IMR-90 (cell line): ENCODE results near the gene CRTAC1. TPM values are rescaled to one million over a fixed set of nuclear protein-coding genes. Genes with fewer than 3 reads are reported as not detected.

Experiments used
- ATAC-seq: fragments of 200-7000 bp; cut with Tn5 transposase; 2 replicates; pipeline ENCODE4 v1.9.1; 2020; ENCODE audit warnings: low read depth, mild to moderate bottlenecking, moderate library complexity
- BruUV-seq: library from RNA; stranded (reverse); fragments of 400-500 nt; replicated peaks from 2 replicates; lab custom pipeline; 2021; lab: Mats Ljungman, UMichigan
- CTCF ChIA-PET: fragments of 300-600 bp; formaldehyde crosslinking; extraction: SDS; loops from one replicate; lab custom pipeline; 2021; ENCODE audit warnings: antibody characterized with exemption; lab: Yijun Ruan, JAX
- POLR2A ChIA-PET: fragments of 300-600 bp; sonication (Branson Sonifier 250); formaldehyde crosslinking; loops from one replicate; lab custom pipeline; 2022; ENCODE audit warnings: antibody characterized with exemption; ENCODE audit not compliant: unreplicated experiment; lab: Charles Lee
- DNase-seq: peaks from one replicate; pipeline ENCODE4 v3.0.0; 2013
- H2AFZ ChIP-seq: replicated peaks from 2 replicates; pipeline ENCODE3; 2013; ENCODE audit warnings: low read length, mild to moderate bottlenecking; ENCODE audit not compliant: poor library complexity
- H2AK5ac ChIP-seq: 2 replicates; pipeline ENCODE4 v1.6.1; 2013; ENCODE audit warnings: low read depth, low read length, inconsistent platforms
- H2AK9ac ChIP-seq: replicated peaks from 2 replicates; pipeline ENCODE3; 2013; ENCODE audit warnings: mild to moderate bottlenecking, low read depth, low read length, moderate library complexity; ENCODE audit not compliant: poor library complexity
- H2BK120ac ChIP-seq: 2 replicates; pipeline ENCODE4 v1.6.1; 2013; ENCODE audit warnings: low read depth, low read length, inconsistent platforms
- H2BK15ac ChIP-seq: 3 replicates; pipeline ENCODE4 v1.6.1; 2013; ENCODE audit warnings: low read depth, low read length, inconsistent platforms
- H2BK20ac ChIP-seq: 2 replicates; pipeline ENCODE4 v1.6.1; 2013; ENCODE audit warnings: low read depth, mild to moderate bottlenecking, inconsistent platforms, low read length, moderate library complexity
- H2BK5ac ChIP-seq: 2 replicates; pipeline ENCODE4 v1.6.1; 2013; ENCODE audit warnings: mild to moderate bottlenecking, low read depth, low read length, inconsistent platforms; ENCODE audit not compliant: poor library complexity, severe bottlenecking
- H3K14ac ChIP-seq: replicated peaks from 2 replicates; pipeline ENCODE4 v1.6.1; 2013; ENCODE audit warnings: low read depth, low read length, inconsistent platforms
- H3K18ac ChIP-seq: 2 replicates; pipeline ENCODE4 v1.6.1; 2013; ENCODE audit warnings: low read depth, low read length, control low read depth
- H3K23ac ChIP-seq: 2 replicates; pipeline ENCODE4 v1.6.1; 2013; ENCODE audit warnings: low read depth, low read length, inconsistent platforms
- H3K27ac ChIP-seq: 2 replicates; pipeline ENCODE4 v1.5.1; 2013; ENCODE audit warnings: mild to moderate bottlenecking, control low read depth, low read length; ENCODE audit not compliant: insufficient read depth
- H3K27me3 ChIP-seq: 2 replicates; pipeline ENCODE4 v1.6.1; 2013; ENCODE audit warnings: low read length; ENCODE audit not compliant: control insufficient read depth, insufficient read depth
- H3K36me3 ChIP-seq: 2 replicates; pipeline ENCODE4 v1.6.1; 2013; ENCODE audit warnings: low read length, mixed read lengths; ENCODE audit not compliant: control insufficient read depth, insufficient read depth
- H3K4ac ChIP-seq: 2 replicates; pipeline ENCODE4 v1.6.1; 2013; ENCODE audit warnings: low read depth, low read length, inconsistent platforms
- H3K4me1 ChIP-seq: 2 replicates; pipeline ENCODE4 v1.6.1; 2013; ENCODE audit warnings: low read length, mixed read lengths; ENCODE audit not compliant: control insufficient read depth, insufficient read depth
- H3K4me2 ChIP-seq: 2 replicates; pipeline ENCODE4 v1.6.1; 2013; ENCODE audit warnings: low read depth, mild to moderate bottlenecking, control low read depth, low read length, moderate library complexity
- H3K4me3 ChIP-seq: 2 replicates; pipeline ENCODE4 v1.5.1; 2013; ENCODE audit warnings: low read depth, mild to moderate bottlenecking, control low read depth, low read length, moderate library complexity; ENCODE audit not compliant: insufficient read depth
- H3K56ac ChIP-seq: 2 replicates; pipeline ENCODE4 v1.6.1; 2013; ENCODE audit warnings: low read length, inconsistent platforms; ENCODE audit not compliant: insufficient read depth; ENCODE audit errors: extremely low read depth
- H3K79me1 ChIP-seq, 2 experiments: 2 replicates each; pipeline ENCODE4 v1.6.1; 2013; ENCODE audit warnings: low read length in 2 of 2, inconsistent platforms in 1 of 2, low read depth in 1 of 2
- H3K9ac ChIP-seq: 2 replicates; pipeline ENCODE4 v1.6.1; 2013; ENCODE audit warnings: low read depth, low read length, control low read depth
- H3K9me1 ChIP-seq: 2 replicates; pipeline ENCODE4 v1.6.1; 2013; ENCODE audit warnings: low read length, inconsistent platforms; ENCODE audit not compliant: insufficient read depth
- H3K9me3 ChIP-seq: 2 replicates; pipeline ENCODE4 v1.6.1; 2013; ENCODE audit warnings: low read length; ENCODE audit not compliant: control insufficient read depth, insufficient read depth
- H4K20me1 ChIP-seq: 2 replicates; pipeline ENCODE4 v1.6.1; 2013; ENCODE audit warnings: low read length, inconsistent platforms; ENCODE audit not compliant: insufficient read depth
- H4K5ac ChIP-seq: 2 replicates; pipeline ENCODE4 v1.6.1; 2013; ENCODE audit warnings: mild to moderate bottlenecking, low read depth, low read length, control low read depth
- H4K8ac ChIP-seq, 2 experiments: 2 replicates each; pipeline ENCODE4 v1.6.1; 2013; ENCODE audit warnings: low read depth in 2 of 2, low read length in 2 of 2, control low read depth in 1 of 2, inconsistent platforms in 1 of 2
- H4K91ac ChIP-seq: 2 replicates; pipeline ENCODE4 v1.6.1; 2013; ENCODE audit warnings: low read depth, low read length, inconsistent platforms; ENCODE audit not compliant: insufficient read depth
- ELK1 ChIP-seq: fragments of 150-350 bp; IDR thresholded peaks from 2 replicates; pipeline ENCODE4 v1.6.1; 2016; ENCODE audit warnings: low read depth, mild to moderate bottlenecking, low read length, moderate library complexity, borderline replicate concordance
- FOS ChIP-seq: fragments of 150-350 bp; IDR thresholded peaks from 2 replicates; pipeline ENCODE4 v1.6.1; 2016; ENCODE audit warnings: low read depth, low read length
- MAFK ChIP-seq: IDR thresholded peaks from 2 replicates; pipeline ENCODE4 v1.6.1; 2012; ENCODE audit warnings: low read depth, low read length, improper control_type of control experiment
- NFE2L2 ChIP-seq: fragments of 150-350 bp; IDR thresholded peaks from 2 replicates; pipeline ENCODE4 v1.6.1; 2016; ENCODE audit warnings: low read depth, mild to moderate bottlenecking, low read length
- POLR2A ChIP-seq: IDR thresholded peaks from 2 replicates; pipeline ENCODE4 v1.6.1; 2012; ENCODE audit warnings: mild to moderate bottlenecking, low read depth, low read length
- SMC3 ChIP-seq: fragments of 150-350 bp; IDR thresholded peaks from 2 replicates; pipeline ENCODE4 v1.6.1; 2016; ENCODE audit warnings: low read depth, mild to moderate bottlenecking, antibody characterized with exemption, low read length, moderate library complexity
- USF2 ChIP-seq: fragments of 150-350 bp; IDR thresholded peaks from 2 replicates; pipeline ENCODE4 v1.6.1; 2017; ENCODE audit warnings: mild to moderate bottlenecking, antibody characterized with exemption, low read length, low read depth
- WGBS, 2 experiments: methylation state at CpG; one replicate each; pipeline versions ENCODE4 v1.1.5 to v1.1.7; 2013; ENCODE audit warnings: missing lambda C conversion rate in 2 of 2; ENCODE audit not compliant: insufficient read length in 1 of 2; ENCODE audit errors: extremely low coverage in 2 of 2; 5-methylcytosine and 5-hydroxymethylcytosine counted together
- dilution Hi-C: fragments of 300-500 bp; cut with HindIII; formaldehyde crosslinking; loops from one replicate; pipeline ENCODE4 v1.14.3; 2018; ENCODE audit warnings: low sequenced_read_pairs; ENCODE audit not compliant: unreplicated experiment
- in situ Hi-C: fragments of 300-500 bp; cut with MboI; formaldehyde crosslinking; loops from 3 replicates; pipeline ENCODE4 v1.14.3; 2019; ENCODE audit warnings: low sequenced_read_pairs, inconsistent platforms, mixed read lengths
- intact Hi-C: fragments of 100-400 bp; cut with micrococcal nuclease; formaldehyde crosslinking; loops from 2 replicates; pipeline ENCODE4 v1.10.0; 2022
- polyA plus RNA-seq, 3 experiments: library from polyadenylated mRNA; depleted of rRNA; stranded (reverse); fragments of >200 nt; gene quantifications; 2 replicates each; pipeline ENCODE4 v1.2.3, GENCODE V29; 2012; ENCODE audit warnings: low replicate concordance in 1 of 3
- total RNA-seq: library from RNA; depleted of rRNA; stranded (reverse); fragments of >200 nt; gene quantifications from 2 replicates; pipeline ENCODE4 v1.2.3, GENCODE V29; 2012

Gene CRTAC1
- total and polyA plus RNA-seq, 2 of the 4 experiments (the other 2 are of a cell fraction): not detected

- H3K9me3 ChIP-seq: no peaks in the 10 kb centered on the region
Observed at GRCh38 chr10:97937928-97938327, 92.5 kb downstream of the CRTAC1 start.

More at GRCh38 chr10:97937928-97938327, 92.5 kb downstream of the CRTAC1 start:
- CTCF ChIA-PET: no interaction called here
- Histone ChIP-seq H3K4me1 (no peaks in the 10 kb centered on the region), H2BK120ac (no peak overlapping the region), H2BK5ac (no peak overlapping the region), H2AK9ac (no peak overlapping the region), H3K4ac (no peak overlapping the region), H2AK5ac (no peak overlapping the region), H3K27me3 (no peaks in the 10 kb centered on the region; the same call in 1 of the 2 replicates), H3K27ac (no peak overlapping the region), H3K23ac (no peak overlapping the region), H4K91ac (no peak overlapping the region), H3K79me1 (no peaks in the 10 kb centered on the region), H3K36me3 (no peaks in the 10 kb centered on the region), H3K14ac (no peak overlapping the region), H2BK15ac (no peak overlapping the region), H4K8ac (no peak overlapping the region), H3K18ac (no peak overlapping the region), H3K9ac (no peak overlapping the region), H4K5ac (no peak overlapping the region), H3K9me1 (no peaks in the 10 kb centered on the region), H3K4me2 (no peak overlapping the region), H4K20me1 (no peaks in the 10 kb centered on the region), H3K4me3 (no peak overlapping the region), H2AFZ (no peak overlapping the region), H3K56ac (no peak overlapping the region), H2BK20ac (no peak overlapping the region)
- no CpG with 5 or more reads among the region's 8 CpGs for WGBS, 2 experiments
- intact Hi-C loops: no loop called here
- in situ Hi-C loops: no loop called here
- DNase-seq (no peak), ATAC-seq (no peak)
- dilution Hi-C loops: no loop called here
- TF ChIP-seq SMC3: no peak
- TF ChIP-seq MAFK: no peak
- no peak for TF ChIP-seq POLR2A
- TF ChIP-seq ELK1: no peak
- TF ChIP-seq NFE2L2: no peak
- TF ChIP-seq USF2: no peak
- no peak for TF ChIP-seq FOS
- POLR2A ChIA-PET: no interaction called here
- BruUV-seq: no TSS peak
